Stimulated activated CD8-positive, alpha-beta memory T cell treated with anti-CD3 and anti-CD28 coated beads, Interleukin-4, amount 100 ng/mL, for 1 hour (primary cell): ENCODE data around the gene UBP1.
"Not testable (repeated sequence)": the region's sequence is repeated elsewhere in the genome, so short reads cannot be mapped to it uniquely, and the experiment has no call there.

Experiments
- DNase-seq, 2 donors: peaks; one replicate each; pipeline ENCODE4 v3.0.0-alpha.2; 2020; ENCODE audit warnings: low read depth in 2 of 2, low spot score in 1 of 2

Gene UBP1

GRCh38 chr3:33392144-33392543, 48.1 kb downstream of the UBP1 start:
- no peak for DNase-seq

- DNase-seq, result no peak
These were observed 48.8 kb downstream of the UBP1 start for GRCh38 chr3:33391255-33391995.

GRCh38 chr3:33389908-33390307, 50.3 kb downstream of the UBP1 start:
- DNase-seq, result no peak

GRCh38 chr3:33388374-33389100, 51.7 kb downstream of the UBP1 start:
- no peak for DNase-seq

GRCh38 chr3:33386631-33387030, 53.6 kb downstream of the UBP1 start:
- DNase-seq, result no peak

GRCh38 chr3:33385423-33385822, 54.8 kb downstream of the UBP1 start:
- DNase-seq, result no peak

GRCh38 chr3:33383951-33384350, 56.3 kb downstream of the UBP1 start:
- no peak for DNase-seq

- no peak for DNase-seq
These were observed 59.6 kb downstream of the UBP1 start for GRCh38 chr3:33380653-33381052.

- no peak for DNase-seq
These were observed 62.3 kb downstream of the UBP1 start for GRCh38 chr3:33377931-33378330.

- no peak for DNase-seq
These were observed 62.7 kb downstream of the UBP1 start for GRCh38 chr3:33377489-33377888.

- no peak for DNase-seq
These were observed 67.1 kb downstream of the UBP1 start for GRCh38 chr3:33373082-33373437.

GRCh38 chr3:33372218-33373081, 67.8 kb downstream of the UBP1 start:
- peak in 1 of 2 donors; percentile 9 for DNase-seq

- DNase-seq, result no peak
These were observed 75.6 kb downstream of the UBP1 start for GRCh38 chr3:33364531-33365128.

- no peak for DNase-seq
These were observed 76.1 kb downstream of the UBP1 start for GRCh38 chr3:33364060-33364459.

GRCh38 chr3:33363113-33363800, 76.9 kb downstream of the UBP1 start:
- no peak for DNase-seq

- DNase-seq, result no peak
These were observed 79.9 kb downstream of the UBP1 start for GRCh38 chr3:33360136-33360825.

- DNase-seq, result no peak
These were observed 81.9 kb downstream of the UBP1 start for GRCh38 chr3:33358172-33358781.

GRCh38 chr3:33355611-33356010, 84.6 kb downstream of the UBP1 start:
- DNase-seq, result no peak

- DNase-seq, result no peak
These were observed 100.4 kb downstream of the UBP1 start for GRCh38 chr3:33339758-33340157.

GRCh38 chr3:33338936-33339465, 101.2 kb downstream of the UBP1 start:
- DNase-seq, result not testable (repeated sequence)
